GM12892 (cell line): ENCODE data around the gene AMER1. TPM values are rescaled to one million over a fixed set of nuclear protein-coding genes. Genes with fewer than 3 reads are reported as not detected.
A peak's percentile ranks its signal among the peaks of the same experiment; 100 is the strongest.
"Not testable (repeated sequence)": the region's sequence is repeated elsewhere in the genome, so short reads cannot be mapped to it uniquely, and the experiment has no call there.

Experiments
- DNase-seq: peaks from one replicate; pipeline ENCODE4 v3.0.0; 2011; ENCODE audit not compliant: insufficient read length
- FAIRE-seq: peaks from 2 replicates; lab custom pipeline; 2011; peaks lifted over from hg19 to GRCh38; lab: Jason Lieb, UNC
- POLR2A ChIP-seq: IDR thresholded peaks from 2 replicates; pipeline ENCODE4 v1.6.1; 2011; ENCODE audit warnings: low read depth, low read length, control low read depth
- POLR2AphosphoS5 ChIP-seq: IDR thresholded peaks from 2 replicates; pipeline ENCODE4 v1.6.1; 2011; ENCODE audit warnings: low read depth, low read length, control low read depth
- TAF1 ChIP-seq: IDR thresholded peaks from 2 replicates; pipeline ENCODE4 v1.6.1; 2011; ENCODE audit warnings: low read depth, mild to moderate bottlenecking, control low read depth, low read length, borderline replicate concordance
- polyA plus RNA-seq: library from polyadenylated mRNA; unstranded; fragments of >200 nt; gene quantifications from one replicate; pipeline ENCODE4 v1.2.1, GENCODE V29; 2012; ENCODE audit warnings: missing spikeins, inconsistent platforms; ENCODE audit not compliant: missing spikeins

Gene AMER1
- polyA plus RNA-seq = 2.0 TPM

DNA sequence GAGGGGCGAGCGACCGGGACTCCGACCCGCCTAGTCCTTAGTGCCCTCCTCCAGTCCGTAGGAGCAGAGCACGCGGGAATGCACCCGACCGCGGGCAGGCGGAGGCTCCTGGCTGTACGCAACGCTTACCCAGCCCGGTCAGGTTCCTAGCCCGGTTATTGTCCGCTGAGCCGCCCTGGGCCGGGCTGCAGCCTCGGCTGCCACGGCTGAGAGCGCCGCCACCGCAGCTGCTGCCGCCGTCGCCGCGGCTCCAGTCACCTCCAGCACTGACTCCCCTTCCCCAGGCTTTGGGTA, at the start of gene AMER1:
Gene AMER1, minus strand, starts transcription at position 268 of the 294 bp plus-strand sequence. CDS start 12,422 bp downstream, outside the sequence.
- TF ChIP-seq POLR2AphosphoS5 (no peak), POLR2A (no peak), TAF1 (no peak)
- DNase-seq (no peak), FAIRE-seq (peak; percentile 9)

- FAIRE-seq (no peak), DNase-seq (no peak)
- TF ChIP-seq POLR2AphosphoS5 = no peak
- TF ChIP-seq TAF1 = no peak
- TF ChIP-seq POLR2A = no peak
Measured at GRCh38 chrX:64230123-64230970, 24.8 kb upstream of the AMER1 start, which contains the start of gene ASB12. TSS of gene ASB12 (minus strand) at chrX:64230607. CDS start at chrX:64225650, 4,957 bp downstream.

DNA sequence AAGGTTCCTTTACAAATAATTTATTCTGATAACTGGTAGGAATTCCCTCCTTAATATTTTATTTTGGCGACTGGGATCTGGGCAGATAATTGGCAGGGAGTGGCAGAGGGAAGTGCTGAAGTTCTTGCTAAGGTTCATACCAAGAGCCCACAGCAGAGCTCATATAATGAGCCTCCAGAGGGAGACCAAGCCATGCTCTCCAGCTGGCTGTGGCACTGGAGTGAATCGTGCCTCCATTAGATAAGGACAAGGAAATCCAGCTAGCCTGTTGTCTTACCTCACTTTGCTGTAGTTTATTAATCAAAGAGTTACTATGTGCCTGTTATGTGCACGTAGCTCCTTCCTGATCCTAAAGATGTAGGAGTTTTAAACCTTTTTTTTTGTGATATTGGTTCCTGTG, 23.6 kb upstream of the AMER1 start:
- TF ChIP-seq POLR2A (no peak), TAF1 (no peak), POLR2AphosphoS5 (no peak)
- no peak for DNase-seq
- no peak for FAIRE-seq

DNA sequence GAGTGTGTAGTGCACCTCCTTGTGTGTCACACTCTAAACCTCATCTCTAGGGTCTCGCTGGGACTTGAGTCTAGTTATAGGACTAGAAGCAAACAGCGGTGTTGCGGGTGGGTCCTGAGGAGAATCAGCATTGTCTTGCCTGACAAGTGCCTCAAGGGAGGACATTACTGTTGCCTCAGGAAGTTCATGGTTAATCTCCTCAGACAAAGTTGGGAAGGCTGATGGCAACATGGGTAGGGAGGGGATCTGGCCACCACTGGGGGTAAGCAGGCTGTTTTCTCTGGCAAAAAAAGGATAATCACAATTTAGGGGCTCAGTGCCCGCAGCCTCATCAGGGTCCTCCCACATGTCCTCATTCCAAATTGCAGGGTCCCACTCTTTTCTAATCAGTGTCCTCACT, 12.5 kb upstream of the AMER1 start:
- no peak for FAIRE-seq
- no peak for DNase-seq
- TF ChIP-seq POLR2A = no peak
- TF ChIP-seq TAF1 = no peak
- no peak for TF ChIP-seq POLR2AphosphoS5

DNA sequence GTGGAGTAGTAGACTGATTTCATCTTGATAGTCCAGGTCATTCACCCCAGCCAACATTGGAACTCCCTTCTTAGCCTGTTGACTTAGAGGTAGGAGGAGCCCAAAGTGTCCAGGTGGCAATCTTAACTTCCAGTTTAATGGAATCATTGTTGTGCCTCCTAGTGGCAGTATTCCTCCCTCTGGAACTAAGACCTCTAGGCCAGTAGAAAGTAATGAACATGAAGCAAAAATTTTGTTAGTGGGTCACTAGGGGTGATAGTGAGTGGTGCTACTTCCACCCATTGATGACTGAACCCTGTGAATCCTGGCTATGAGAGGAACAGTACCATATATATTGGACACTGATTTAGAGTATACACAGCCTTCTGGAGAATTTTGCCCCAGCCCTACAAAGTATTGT, 8.5 kb upstream of the AMER1 start:
- DNase-seq, FAIRE-seq: not testable (repeated sequence)

- TF ChIP-seq POLR2AphosphoS5 (no peak), TAF1 (no peak), POLR2A (no peak)
- DNase-seq (no peak), FAIRE-seq (peak; percentile 57)
Measured at GRCh38 chrX:64206556-64207162, 1.2 kb upstream of the AMER1 start.

DNA sequence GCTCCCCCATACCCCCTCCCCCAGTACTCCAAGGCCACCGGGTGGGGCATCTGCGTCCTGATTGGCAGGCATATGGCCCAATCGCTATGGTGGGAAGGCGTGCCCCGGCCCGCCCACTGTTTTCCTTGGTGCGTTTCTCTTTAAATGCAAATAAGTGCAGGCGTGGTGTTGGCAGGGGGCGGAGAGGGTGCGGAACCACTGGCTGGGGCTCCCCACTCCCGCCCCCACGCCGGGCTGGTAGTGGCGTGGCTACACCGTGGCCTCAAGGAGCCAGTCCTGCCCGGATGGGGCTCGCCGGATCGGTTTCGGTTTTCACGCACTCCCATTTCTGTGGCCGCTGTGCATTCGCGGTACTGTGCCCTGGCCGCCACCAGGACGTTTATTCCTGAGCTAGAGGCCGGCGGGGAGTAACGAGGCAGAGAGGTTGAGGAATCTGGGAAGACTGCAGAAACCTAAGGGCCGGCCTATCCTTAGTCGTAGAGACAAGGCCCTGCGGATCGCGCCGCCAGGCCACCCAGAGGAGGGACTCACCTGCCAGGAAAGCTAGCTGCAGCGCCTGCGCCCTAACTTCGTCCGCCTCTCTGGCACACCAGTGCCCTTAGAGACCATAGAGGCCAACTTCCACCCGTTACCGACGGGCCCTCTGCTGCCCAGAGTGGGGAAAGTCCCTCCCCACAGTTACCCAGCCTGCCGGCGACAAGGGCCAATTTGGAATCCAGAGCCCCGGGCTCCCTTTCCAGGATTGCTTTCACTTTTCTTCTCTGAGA, 410 bp upstream of the AMER1 start:
- peak; percentile 70 for FAIRE-seq
- TF ChIP-seq TAF1 (no peak), POLR2A (peak; percentile 77; the same call in 1 of the 2 replicates), POLR2AphosphoS5 (0 out of 2 replicates have a peak, but pooled peaks have one; percentile 33)
- peak; percentile 81 for DNase-seq

DNA sequence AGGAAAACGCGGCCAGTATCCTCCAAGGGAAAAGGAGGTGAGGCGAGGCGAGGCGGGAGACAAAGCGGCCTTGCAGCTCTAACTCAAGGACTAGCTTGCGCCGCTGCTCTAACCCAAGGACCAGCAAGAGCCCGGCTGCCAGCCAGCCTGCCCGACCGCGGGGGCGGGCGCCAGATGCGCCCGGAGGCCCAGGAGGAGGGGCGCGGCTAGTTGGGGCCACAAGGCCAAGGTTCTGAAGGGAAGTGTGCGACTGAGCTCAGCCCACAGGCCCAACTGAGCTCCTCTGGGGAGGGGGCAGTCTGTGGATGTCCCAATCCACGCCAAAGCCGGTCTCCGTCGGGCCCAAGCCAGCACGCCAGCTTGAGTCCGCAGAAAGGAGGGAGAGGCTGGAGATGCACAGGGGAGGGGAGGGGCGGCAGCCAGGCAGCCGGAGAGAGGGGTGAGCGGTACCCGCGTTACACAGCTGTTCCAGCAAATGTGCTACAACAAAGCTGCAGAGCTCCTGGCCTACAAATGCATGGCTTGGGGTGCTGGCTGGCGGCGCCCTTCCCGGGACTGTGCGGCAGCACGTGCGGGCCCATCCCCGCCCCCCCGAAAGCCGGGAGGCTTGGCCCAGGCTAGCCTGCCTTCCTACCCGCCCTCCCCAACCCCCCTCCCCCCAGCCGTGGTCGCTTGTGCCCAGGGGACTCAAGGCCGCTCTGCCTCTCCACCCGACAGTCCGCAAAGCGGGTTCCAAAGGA, 637 bp downstream of the AMER1 start:
- FAIRE-seq (no peak), DNase-seq (peak; percentile 41)
- TF ChIP-seq TAF1 = no peak
- no peak for TF ChIP-seq POLR2A
- TF ChIP-seq POLR2AphosphoS5 = no peak

DNA sequence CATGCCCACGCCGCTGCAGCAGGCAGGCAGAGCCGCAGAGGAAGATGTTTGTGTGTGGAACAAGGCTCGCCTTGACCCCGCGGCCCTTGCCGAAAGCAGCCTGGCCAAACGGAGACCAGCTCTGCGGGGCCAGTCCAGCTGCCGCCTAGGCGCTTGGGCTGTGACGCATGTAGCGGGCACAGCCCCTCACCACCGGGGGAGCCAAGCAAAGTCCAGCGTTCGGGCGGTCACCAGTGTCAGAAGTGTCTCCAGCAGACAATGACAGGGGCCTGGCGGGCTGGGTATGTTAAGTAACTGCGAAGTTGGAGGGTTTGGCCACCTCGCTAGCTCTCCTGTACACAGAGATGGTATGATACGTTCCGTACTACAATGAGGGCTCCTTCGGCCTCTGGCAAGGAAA, 1.3 kb downstream of the AMER1 start:
- DNase-seq (no peak), FAIRE-seq (no peak)
- TF ChIP-seq POLR2AphosphoS5 (no peak), TAF1 (no peak), POLR2A (no peak)

DNA sequence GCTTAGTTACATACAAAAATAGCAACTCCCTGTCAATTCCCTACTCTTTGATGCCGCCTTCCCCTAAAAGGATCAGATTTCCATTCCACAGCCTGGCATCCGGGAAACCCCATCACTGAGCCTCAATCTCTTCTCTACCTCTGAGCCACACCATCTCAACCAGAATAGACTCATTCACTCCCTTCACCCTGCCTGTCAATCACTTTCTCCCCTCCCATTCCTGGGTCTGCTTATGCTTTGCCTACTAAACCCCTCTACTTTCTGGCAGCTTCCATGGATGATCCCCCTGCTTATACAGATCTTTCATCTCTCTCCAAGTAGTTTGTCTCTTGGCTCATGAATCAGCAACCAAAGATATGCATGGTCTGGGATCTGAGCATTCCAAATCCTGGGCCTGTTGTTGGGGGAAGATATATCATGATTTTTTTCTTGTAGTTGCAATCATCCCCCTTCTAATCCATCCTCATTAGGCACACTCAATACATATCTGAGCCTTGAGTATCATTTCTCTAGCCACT, 2.6 kb downstream of the AMER1 start:
- TF ChIP-seq POLR2A = no peak
- no peak for TF ChIP-seq TAF1
- DNase-seq (no peak), FAIRE-seq (no peak)

GRCh38 chrX:64198036-64198435, 7.5 kb downstream of the AMER1 start:
- TF ChIP-seq POLR2AphosphoS5 = no peak
- no peak for TF ChIP-seq TAF1
- TF ChIP-seq POLR2A = no peak
- FAIRE-seq (no peak), DNase-seq (no peak)
